ACC112 (cell line): ENCODE data around the gene ONECUT2.
A peak's percentile ranks its signal among the peaks of the same experiment; 100 is the strongest.

Experiments used
- H2AFZ ChIP-seq: fragments of 200-600 bp; sonication (generic); one replicate; pipeline ENCODE4 v1.6.0; 2017; ENCODE audit warnings: antibody characterized with exemption, low read length; ENCODE audit not compliant: unreplicated experiment
- H3K27ac ChIP-seq: fragments of 200-600 bp; sonication (generic); 2 replicates; pipeline ENCODE4 v1.5.1; 2014; ENCODE audit warnings: low read depth, mild to moderate bottlenecking, antibody characterized with exemption, low read length, moderate library complexity
- H3K27me3 ChIP-seq: fragments of 200-600 bp; sonication (generic); 2 replicates; pipeline ENCODE4 v1.6.1; 2014; ENCODE audit warnings: mild to moderate bottlenecking, antibody characterized with exemption, low read length, moderate library complexity, mixed read lengths; ENCODE audit not compliant: insufficient read depth
- H3K36me3 ChIP-seq: fragments of 200-600 bp; sonication (generic); 2 replicates; pipeline ENCODE4 v1.6.1; 2016; ENCODE audit warnings: mild to moderate bottlenecking, antibody characterized with exemption, low read length, moderate library complexity, mixed read lengths; ENCODE audit not compliant: insufficient read depth
- H3K4me1 ChIP-seq: fragments of 200-600 bp; sonication (generic); one replicate; pipeline ENCODE4 v1.6.1; 2016; ENCODE audit warnings: low read length, mixed read lengths; ENCODE audit not compliant: insufficient read depth, unreplicated experiment, control insufficient read depth
- H3K4me3 ChIP-seq: fragments of 200-600 bp; sonication (generic); 2 replicates; pipeline ENCODE4 v1.5.1; 2014; ENCODE audit warnings: mild to moderate bottlenecking, low read depth, low read length
- H3K79me2 ChIP-seq: fragments of 200-600 bp; sonication (generic); one replicate; pipeline ENCODE4 v1.6.0; 2016; ENCODE audit warnings: low read length; ENCODE audit not compliant: control insufficient read depth, unreplicated experiment, insufficient read depth

Gene ONECUT2

GRCh38 chr18:57438743-57439608, 3.8 kb downstream of the ONECUT2 start:
- H3K36me3 ChIP-seq, result no peaks in the 10 kb centered on the region
- H3K27ac ChIP-seq, result no peak overlapping the region
- no peak overlapping the region for H2AFZ ChIP-seq
- H3K79me2 ChIP-seq, result no peaks in the 10 kb centered on the region
- H3K4me3 ChIP-seq, result 0 out of 2 replicates have a peak overlapping the region, but pooled peaks have one; percentile 6
- peaks cover 3% of the 10 kb centered on the region for H3K4me1 ChIP-seq
- H3K27me3 ChIP-seq, result peaks cover 94% of the 10 kb centered on the region

DNA sequence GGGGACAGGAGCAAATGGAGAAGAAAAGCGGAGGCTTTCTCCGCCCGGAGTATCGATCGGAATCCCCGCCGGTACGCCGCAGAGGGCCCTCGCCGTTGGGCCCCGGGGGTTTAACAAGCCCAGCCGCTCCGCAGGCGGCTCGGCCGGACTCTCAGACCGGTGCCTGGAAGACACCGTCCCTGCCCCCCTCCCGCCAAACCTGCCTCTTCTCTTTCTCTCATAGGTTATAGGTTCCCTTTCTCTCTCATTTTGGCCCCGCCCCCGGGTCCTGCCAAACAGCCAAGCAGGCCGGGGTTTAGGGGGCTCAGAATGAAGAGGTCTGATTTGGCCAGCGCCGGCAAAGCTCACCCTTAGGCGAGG, 4.4 kb downstream of the ONECUT2 start:
- no peaks in the 10 kb centered on the region for H3K79me2 ChIP-seq
- H3K4me3 ChIP-seq, result 0 out of 2 replicates have a peak overlapping the region, but pooled peaks have one; percentile 6
- no peak overlapping the region for H3K27ac ChIP-seq
- no peaks in the 10 kb centered on the region for H3K36me3 ChIP-seq
- peaks cover 3% of the 10 kb centered on the region for H3K4me1 ChIP-seq
- H2AFZ ChIP-seq, result no peak overlapping the region
- H3K27me3 ChIP-seq, result peaks cover 94% of the 10 kb centered on the region

GRCh38 chr18:57439985-57440330, 4.8 kb downstream of the ONECUT2 start:
- Histone ChIP-seq H2AFZ (no peak overlapping the region), H3K4me3 (0 out of 2 replicates have a peak overlapping the region, but pooled peaks have one; percentile 6), H3K4me1 (peaks cover 3% of the 10 kb centered on the region), H3K79me2 (no peaks in the 10 kb centered on the region), H3K36me3 (no peaks in the 10 kb centered on the region), H3K27ac (no peak overlapping the region), H3K27me3 (peaks cover 94% of the 10 kb centered on the region)

- H3K36me3 ChIP-seq, result no peaks in the 10 kb centered on the region
- H2AFZ ChIP-seq, result no peak overlapping the region
- H3K4me1 ChIP-seq, result peaks cover 3% of the 10 kb centered on the region
- no peak overlapping the region for H3K4me3 ChIP-seq
- H3K79me2 ChIP-seq, result no peaks in the 10 kb centered on the region
- no peak overlapping the region for H3K27ac ChIP-seq
- peaks cover 97% of the 10 kb centered on the region for H3K27me3 ChIP-seq
These were observed 5.3 kb downstream of the ONECUT2 start for GRCh38 chr18:57440331-57441070.

DNA sequence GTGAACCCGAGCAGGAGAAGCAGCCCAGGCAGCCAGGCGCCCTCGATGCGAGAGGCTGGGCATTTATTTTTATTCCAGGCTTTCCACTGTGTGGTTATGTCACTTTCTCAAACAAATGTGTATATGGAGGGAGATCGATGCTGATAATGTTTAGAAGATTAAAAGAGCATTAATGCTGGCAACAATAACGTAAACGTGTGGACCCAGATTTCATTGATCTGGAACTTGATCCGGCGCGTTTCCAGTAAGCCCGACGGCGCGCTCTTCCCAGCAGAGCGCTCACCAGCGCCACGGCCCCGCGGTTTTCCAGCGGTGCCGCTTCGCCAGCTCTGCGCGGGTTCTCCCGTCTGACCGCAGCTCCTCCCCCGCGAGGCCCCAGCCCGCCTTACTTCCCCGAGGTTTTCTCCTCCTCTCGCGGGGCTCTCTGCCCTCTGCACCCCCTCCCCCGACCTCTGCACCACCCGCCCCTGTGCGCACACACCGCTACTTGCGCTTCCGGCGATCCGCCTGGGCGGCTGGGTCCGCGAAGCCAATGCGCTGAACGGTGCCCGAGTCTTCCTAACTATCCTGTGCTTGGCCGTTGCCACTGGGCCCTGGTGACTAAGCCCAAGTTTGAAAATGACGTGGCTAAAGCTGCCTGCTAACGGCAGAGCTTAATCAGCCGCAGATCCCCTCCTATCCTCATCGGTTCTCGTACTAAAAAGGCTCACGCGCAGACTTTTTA, 6.1 kb downstream of the ONECUT2 start:
- Histone ChIP-seq H3K27ac (no peak overlapping the region), H3K36me3 (no peaks in the 10 kb centered on the region), H3K4me1 (peaks cover 3% of the 10 kb centered on the region), H3K4me3 (peak overlapping the region; percentile 37), H3K79me2 (no peaks in the 10 kb centered on the region), H3K27me3 (peaks cover 100% of the 10 kb centered on the region), H2AFZ (no peak overlapping the region)

GRCh38 chr18:57443247-57443646, 8.1 kb downstream of the ONECUT2 start:
- Histone ChIP-seq H3K36me3 (no peaks in the 10 kb centered on the region), H3K27me3 (peaks cover 87% of the 10 kb centered on the region), H3K27ac (no peak overlapping the region), H3K4me1 (peaks cover 3% of the 10 kb centered on the region), H3K4me3 (no peak overlapping the region), H3K79me2 (no peaks in the 10 kb centered on the region), H2AFZ (no peak overlapping the region)

DNA sequence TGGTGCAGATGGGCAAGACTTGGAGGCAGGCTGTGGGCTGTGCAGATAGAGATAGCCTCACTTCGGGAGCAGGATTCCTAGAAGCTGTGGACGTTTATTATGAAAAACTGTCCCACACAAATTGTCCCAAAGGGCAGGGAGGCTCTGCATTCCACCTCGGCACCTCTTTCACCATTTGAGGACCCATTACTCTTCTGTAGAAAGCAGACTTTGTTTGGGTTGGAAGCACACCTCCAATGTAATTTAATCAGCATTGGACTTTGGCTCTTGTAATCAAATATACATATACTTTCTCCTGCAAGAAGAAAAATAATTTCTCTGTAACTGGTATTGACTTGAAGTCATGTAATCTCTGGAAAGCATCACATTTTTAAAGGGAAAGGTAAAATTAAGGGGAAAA, 8.5 kb downstream of the ONECUT2 start:
- H3K27me3 ChIP-seq, result peaks cover 86% of the 10 kb centered on the region
- H3K36me3 ChIP-seq, result no peaks in the 10 kb centered on the region
- H3K27ac ChIP-seq, result no peak overlapping the region
- H3K79me2 ChIP-seq, result no peaks in the 10 kb centered on the region
- peaks cover 3% of the 10 kb centered on the region for H3K4me1 ChIP-seq
- no peak overlapping the region for H2AFZ ChIP-seq
- no peak overlapping the region for H3K4me3 ChIP-seq

DNA sequence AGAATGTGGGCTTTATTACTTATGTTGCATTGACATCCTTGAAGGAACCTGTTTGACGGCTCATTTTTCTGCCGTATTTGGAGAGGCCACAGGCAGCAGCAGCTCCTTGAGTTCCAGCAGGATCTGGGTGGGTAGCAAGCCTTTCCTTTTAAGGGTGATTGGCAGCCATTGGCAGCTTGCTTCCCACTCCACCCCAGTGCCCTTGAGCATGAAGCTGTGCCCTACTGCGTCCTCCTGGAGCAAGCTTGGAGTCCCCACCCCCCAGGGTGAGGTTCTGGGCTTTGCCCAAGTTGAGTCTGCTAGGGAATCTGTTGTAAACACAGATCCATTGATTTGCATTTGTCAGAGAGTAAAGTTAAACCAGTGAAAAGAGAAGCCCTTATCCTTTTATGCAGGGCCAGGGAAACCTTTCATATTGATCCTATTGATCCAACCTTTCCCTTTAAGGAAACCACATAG, 9.2 kb downstream of the ONECUT2 start:
- Histone ChIP-seq H3K36me3 (no peaks in the 10 kb centered on the region), H2AFZ (no peak overlapping the region), H3K4me1 (peaks cover 3% of the 10 kb centered on the region), H3K27me3 (peaks cover 86% of the 10 kb centered on the region), H3K4me3 (no peak overlapping the region), H3K79me2 (no peaks in the 10 kb centered on the region), H3K27ac (no peak overlapping the region)

DNA sequence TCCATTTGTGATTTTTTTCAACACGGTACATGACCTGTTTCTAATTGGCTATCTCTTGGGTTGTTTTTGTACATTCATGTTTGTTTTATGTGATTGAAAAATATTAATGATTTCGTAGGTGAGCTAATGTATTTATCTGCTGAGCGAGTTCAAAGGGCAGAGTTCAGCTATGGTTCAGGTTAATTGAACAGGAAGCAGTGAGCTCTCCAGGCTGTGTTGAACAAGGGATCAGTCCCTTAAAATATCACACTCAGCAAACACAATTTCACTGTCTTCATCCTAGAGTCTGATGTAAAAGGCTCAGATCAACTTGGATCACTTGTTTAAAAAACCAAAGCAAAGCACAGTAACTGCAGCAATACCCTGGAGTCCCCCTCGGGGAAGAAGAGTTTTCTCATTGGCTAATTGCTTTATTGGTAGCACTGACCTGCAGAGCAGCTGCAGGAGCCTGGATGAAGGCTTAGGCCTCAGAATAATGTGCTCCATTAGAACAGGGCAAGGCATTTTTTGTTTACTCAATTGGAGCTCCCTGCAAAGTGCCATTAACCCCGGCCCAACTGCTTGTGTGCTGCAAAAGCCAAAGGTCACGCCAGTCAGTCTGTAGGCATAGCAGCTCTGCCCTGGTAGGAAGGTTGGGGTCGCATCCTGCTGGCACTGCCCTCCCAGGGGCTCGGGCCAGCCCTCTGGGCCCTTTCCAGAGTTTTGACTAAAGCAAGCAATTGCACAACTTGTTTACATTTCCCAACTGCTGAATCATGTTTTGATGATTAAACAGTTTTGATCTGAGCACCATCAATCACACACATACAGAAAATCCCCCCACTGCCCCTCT, 10.5 kb downstream of the ONECUT2 start:
- Histone ChIP-seq H3K4me1 (no peaks in the 10 kb centered on the region), H3K4me3 (no peak overlapping the region), H3K79me2 (no peaks in the 10 kb centered on the region), H3K36me3 (no peaks in the 10 kb centered on the region), H2AFZ (no peak overlapping the region), H3K27me3 (peaks cover 81% of the 10 kb centered on the region), H3K27ac (no peak overlapping the region)

- no peak overlapping the region for H3K27ac ChIP-seq
- peaks cover 80% of the 10 kb centered on the region for H3K27me3 ChIP-seq
- H3K4me1 ChIP-seq, result no peaks in the 10 kb centered on the region
- no peaks in the 10 kb centered on the region for H3K79me2 ChIP-seq
- H3K36me3 ChIP-seq, result no peaks in the 10 kb centered on the region
- no peak overlapping the region for H3K4me3 ChIP-seq
- no peak overlapping the region for H2AFZ ChIP-seq
These were observed 11.1 kb downstream of the ONECUT2 start for GRCh38 chr18:57446322-57446721.
